Activated T-cell treated with anti-CD3 and anti-CD28 coated beads, Interleukin-2, amount 50 U/mL, for 72 hours (primary cell): ENCODE measurements around the gene MARCHF7. TPM values are rescaled to one million over a fixed set of nuclear protein-coding genes. Genes with fewer than 3 reads are reported as not detected.
A peak's percentile ranks its signal among the peaks of the same experiment; 100 is the strongest.
"Not testable (repeated sequence)": the region's sequence is repeated elsewhere in the genome, so short reads cannot be mapped to it uniquely, and the experiment has no call there.

Experiments
- ATAC-seq, 2 donors: fragments of 150-1000 bp; cut with Tn5 transposase; replicated peaks in 1 of 2; 2 replicates each; pipeline ENCODE4 v1.10.0; 2021; ENCODE audit warnings: moderate library complexity in 2 of 2, mild to moderate bottlenecking in 1 of 2
- DNase-seq, 2 donors: peaks; one replicate each; pipeline ENCODE4 v3.0.0; 2021 to 2022; ENCODE audit warnings: mixed read lengths in 1 of 2
- H3K27ac Mint-ChIP-seq: one replicate; pipeline ENCODE4 v1.8.0; 2022; ENCODE audit warnings: mild to moderate bottlenecking, moderate library complexity, mixed read lengths
- H3K27me3 Mint-ChIP-seq: one replicate; pipeline ENCODE4 v1.8.0; 2022; ENCODE audit warnings: low read depth, mixed read lengths
- H3K36me3 Mint-ChIP-seq, 2 donors: one replicate each; pipeline ENCODE4 v1.8.0; 2022; ENCODE audit warnings: mixed read lengths in 2 of 2, mild to moderate bottlenecking in 1 of 2; ENCODE audit not compliant: insufficient read depth in 2 of 2
- H3K4me1 Mint-ChIP-seq: one replicate; pipeline ENCODE4 v1.8.0; 2022; ENCODE audit warnings: low read depth, mixed read lengths
- H3K4me3 Mint-ChIP-seq, 2 donors: one replicate each; pipeline ENCODE4 v1.8.0; 2022; ENCODE audit warnings: mild to moderate bottlenecking in 2 of 2, mixed read lengths in 2 of 2, moderate library complexity in 2 of 2
- H3K9me3 Mint-ChIP-seq, 2 donors: one replicate each; pipeline ENCODE4 v1.8.0; 2022; ENCODE audit warnings: mixed read lengths in 2 of 2
- total RNA-seq, 2 donors: library from RNA; stranded (reverse); gene quantifications; one replicate each; pipeline ENCODE4 v1.2.3, GENCODE V29; 2022

The MARCHF7 gene
- 100 to 1,000 TPM in 1 of 2 donors, 10 to 100 TPM in 1; 91.4 to 104 TPM for total RNA-seq

- DNase-seq (peak; percentile 98 to 99), ATAC-seq (peak; percentile 95)
- no peaks in the 10 kb centered on the region for H3K9me3 Mint-ChIP-seq
- H3K27me3 Mint-ChIP-seq, result no peaks in the 10 kb centered on the region
- H3K4me3 Mint-ChIP-seq, result peak within 1 kb of the TSS; percentile 96 to 100
- H3K27ac Mint-ChIP-seq, result peak within 1 kb of the TSS; percentile 99
- H3K36me3 Mint-ChIP-seq, result peaks cover 7 to 28% of the 10 kb centered on the region in 2 donors
- peaks cover 44% of the 10 kb centered on the region for H3K4me1 Mint-ChIP-seq
These were observed at the start of gene MARCHF7 for GRCh38 chr2:159712143-159712928. MARCHF7 (plus strand) TSS chr2:159712506; CDS start chr2:159729023, 16,517 bp downstream.

GRCh38 chr2:159667423-159667822 lies 44.9 kb upstream of the MARCHF7 start:
- H3K4me3 Mint-ChIP-seq, DNase-seq, H3K27ac Mint-ChIP-seq, H3K27me3 Mint-ChIP-seq, H3K36me3 Mint-ChIP-seq, H3K9me3 Mint-ChIP-seq, ATAC-seq, H3K4me1 Mint-ChIP-seq: not testable (repeated sequence)

- Mint-ChIP-seq H3K36me3 (no peaks in the 10 kb centered on the region), H3K27ac (no peak overlapping the region), H3K4me3 (no peak overlapping the region), H3K4me1 (no peaks in the 10 kb centered on the region), H3K27me3 (no peaks in the 10 kb centered on the region), H3K9me3 (no peaks in the 10 kb centered on the region)
- ATAC-seq (no peak), DNase-seq (no peak)
These were observed 41.3 kb upstream of the MARCHF7 start for GRCh38 chr2:159671047-159671446.

- ATAC-seq (no peak), DNase-seq (no peak)
- Mint-ChIP-seq H3K36me3 (no peaks in the 10 kb centered on the region), H3K27ac (no peak overlapping the region), H3K9me3 (no peaks in the 10 kb centered on the region), H3K4me3 (no peak overlapping the region), H3K4me1 (no peaks in the 10 kb centered on the region), H3K27me3 (no peaks in the 10 kb centered on the region)
These were observed 34.7 kb upstream of the MARCHF7 start for GRCh38 chr2:159677654-159678053.

GRCh38 chr2:159680692-159681091 lies 31.6 kb upstream of the MARCHF7 start:
- Mint-ChIP-seq H3K27ac (no peak overlapping the region), H3K4me1 (no peaks in the 10 kb centered on the region), H3K4me3 (no peak overlapping the region), H3K27me3 (no peaks in the 10 kb centered on the region), H3K9me3 (no peaks in the 10 kb centered on the region), H3K36me3 (no peaks in the 10 kb centered on the region)
- no peak for ATAC-seq
- DNase-seq, result no peak

GRCh38 chr2:159683817-159684216 lies 28.5 kb upstream of the MARCHF7 start:
- no peaks in the 10 kb centered on the region for H3K27me3 Mint-ChIP-seq
- H3K4me1 Mint-ChIP-seq, result no peaks in the 10 kb centered on the region
- peak overlapping the region; percentile 35 for H3K27ac Mint-ChIP-seq
- no peaks in the 10 kb centered on the region for H3K9me3 Mint-ChIP-seq
- no peak for ATAC-seq
- H3K36me3 Mint-ChIP-seq, result no peaks in the 10 kb centered on the region
- no peak overlapping the region for H3K4me3 Mint-ChIP-seq
- DNase-seq, result no peak

GRCh38 chr2:159684796-159685195 lies 27.5 kb upstream of the MARCHF7 start:
- Mint-ChIP-seq H3K9me3 (no peaks in the 10 kb centered on the region), H3K27me3 (no peaks in the 10 kb centered on the region), H3K36me3 (no peaks in the 10 kb centered on the region), H3K27ac (no peak overlapping the region), H3K4me3 (no peak overlapping the region), H3K4me1 (no peaks in the 10 kb centered on the region)
- DNase-seq (no peak), ATAC-seq (no peak)

GRCh38 chr2:159694500-159695040 lies 17.7 kb upstream of the MARCHF7 start:
- DNase-seq (no peak), ATAC-seq (no peak)
- no peaks in the 10 kb centered on the region for H3K27me3 Mint-ChIP-seq
- H3K9me3 Mint-ChIP-seq, result peaks cover 3 to 9% of the 10 kb centered on the region in 2 donors
- no peaks in the 10 kb centered on the region for H3K4me1 Mint-ChIP-seq
- H3K36me3 Mint-ChIP-seq, result peaks cover 0 to 7% of the 10 kb centered on the region in 2 donors
- H3K27ac Mint-ChIP-seq, result peak overlapping the region; percentile 64
- H3K4me3 Mint-ChIP-seq, result no peak overlapping the region

GRCh38 chr2:159695795-159696448 lies 16.4 kb upstream of the MARCHF7 start:
- H3K4me1 Mint-ChIP-seq, result no peaks in the 10 kb centered on the region
- H3K27me3 Mint-ChIP-seq, result no peaks in the 10 kb centered on the region
- DNase-seq (no peak), ATAC-seq (no peak)
- H3K36me3 Mint-ChIP-seq, result peaks cover 0 to 5% of the 10 kb centered on the region in 2 donors
- H3K9me3 Mint-ChIP-seq, result peaks cover 3 to 9% of the 10 kb centered on the region in 2 donors
- no peak overlapping the region for H3K27ac Mint-ChIP-seq
- no peak overlapping the region for H3K4me3 Mint-ChIP-seq

- Mint-ChIP-seq H3K4me1 (no peaks in the 10 kb centered on the region), H3K36me3 (no peaks in the 10 kb centered on the region), H3K27me3 (no peaks in the 10 kb centered on the region), H3K4me3 (no peak overlapping the region), H3K27ac (no peak overlapping the region), H3K9me3 (no peaks in the 10 kb centered on the region)
- DNase-seq (no peak), ATAC-seq (no peak)
These were observed 8.8 kb upstream of the MARCHF7 start for GRCh38 chr2:159703491-159703890.

- H3K4me1 Mint-ChIP-seq, result peaks cover 2% of the 10 kb centered on the region
- peaks cover 0 to 1% of the 10 kb centered on the region in 2 donors for H3K36me3 Mint-ChIP-seq
- ATAC-seq (no peak), DNase-seq (no peak)
- no peaks in the 10 kb centered on the region for H3K9me3 Mint-ChIP-seq
- no peak overlapping the region for H3K4me3 Mint-ChIP-seq
- no peak overlapping the region for H3K27ac Mint-ChIP-seq
- H3K27me3 Mint-ChIP-seq, result no peaks in the 10 kb centered on the region
These were observed 5.8 kb upstream of the MARCHF7 start for GRCh38 chr2:159706385-159706980.

- H3K4me3 Mint-ChIP-seq, result no peak overlapping the region
- DNase-seq, result no peak
- H3K9me3 Mint-ChIP-seq, result no peaks in the 10 kb centered on the region
- no peak overlapping the region for H3K27ac Mint-ChIP-seq
- peaks cover 6% of the 10 kb centered on the region for H3K4me1 Mint-ChIP-seq
- ATAC-seq, result no peak
- H3K36me3 Mint-ChIP-seq, result peaks cover 0 to 8% of the 10 kb centered on the region in 2 donors
- no peaks in the 10 kb centered on the region for H3K27me3 Mint-ChIP-seq
These were observed 4.1 kb upstream of the MARCHF7 start for GRCh38 chr2:159708066-159708760.
